Esophagus squamous epithelium (tissue), 5 donors: ENCODE data around the gene RABEP2. TPM values are rescaled to one million over a fixed set of nuclear protein-coding genes. Genes with fewer than 3 reads are reported as not detected.
"Not testable (repeated sequence)": the region's sequence is repeated elsewhere in the genome, so short reads cannot be mapped to it uniquely, and the experiment has no call there.

Experiments used
- DNase-seq: peaks from one replicate; lab custom pipeline; 2025; lab: John Stamatoyannopoulos, UW
- H3K27ac ChIP-seq, 4 donors: fragments of 200-600 bp; sonication (generic); one replicate each; pipeline ENCODE4 v1.5.1; 2016 to 2019; ENCODE audit warnings: mild to moderate bottlenecking in 1 of 4
- H3K27me3 ChIP-seq, 4 donors: fragments of 200-600 bp; sonication (generic); 1 replicate in 3 of 4; 2 replicates in 1 of 4; pipeline versions ENCODE4 v1.5.1 to v1.6.0; 2017 to 2021; ENCODE audit warnings: antibody characterized with exemption in 1 of 4
- H3K36me3 ChIP-seq, 3 donors: fragments of 200-600 bp; sonication (generic); one replicate each; pipeline ENCODE4 v1.5.1; 2016 to 2019
- H3K4me1 ChIP-seq, 3 donors: fragments of 200-600 bp; sonication (generic); one replicate each; pipeline ENCODE4 v1.5.1; 2017 to 2019
- H3K4me3 ChIP-seq, 4 donors: fragments of 200-600 bp; sonication (generic); 1 replicate in 3 of 4; 2 replicates in 1 of 4; pipeline ENCODE4 v1.5.1; 2016 to 2019; ENCODE audit warnings: mild to moderate bottlenecking in 2 of 4, moderate library complexity in 1 of 4
- H3K9me3 ChIP-seq, 3 donors: fragments of 200-600 bp; sonication (generic); one replicate each; pipeline ENCODE4 v1.5.1; 2016 to 2019
- POLR2A ChIP-seq, 4 donors: fragments of 450-650 bp; IDR thresholded peaks; one replicate each; pipeline ENCODE4 v1.6.1; 2017; ENCODE audit warnings: antibody characterized with exemption in 4 of 4, mild to moderate bottlenecking in 4 of 4, moderate library complexity in 3 of 4
- WGBS, 2 donors: methylation state at CpG; one replicate each; pipeline ENCODE4 v1.1.5; 2018; 5-methylcytosine and 5-hydroxymethylcytosine counted together
- intact Hi-C: fragments of 100-400 bp; cut with DNase I; formaldehyde crosslinking; loops from one replicate; pipeline ENCODE4 v1.15.0; 2022
- total RNA-seq, 4 donors: library from RNA; depleted of rRNA; stranded (reverse); fragments of >200 nt; gene quantifications; one replicate each; pipeline ENCODE4 v1.1.0, GENCODE V29; 2016
- TF ChIP-seq, protein P1 (sequence below), 6 experiments: fragments of 450-650 bp in 4 of 6; fragments of 200-600 bp in 2 of 6; sonication (generic) in 2 of 6; IDR thresholded peaks; one replicate each; pipeline ENCODE4 v1.5.1; 2016 to 2019; ENCODE audit warnings: antibody characterized with exemption in 6 of 6, mild to moderate bottlenecking in 4 of 6, moderate library complexity in 4 of 6
- donor health status: DM: yes; HTN: yes; CAD: no.

RABEP2 gene
- total RNA-seq, 4 donors from 2014 or later = 28.7 to 47.2 (median 37.2) TPM

DNA sequence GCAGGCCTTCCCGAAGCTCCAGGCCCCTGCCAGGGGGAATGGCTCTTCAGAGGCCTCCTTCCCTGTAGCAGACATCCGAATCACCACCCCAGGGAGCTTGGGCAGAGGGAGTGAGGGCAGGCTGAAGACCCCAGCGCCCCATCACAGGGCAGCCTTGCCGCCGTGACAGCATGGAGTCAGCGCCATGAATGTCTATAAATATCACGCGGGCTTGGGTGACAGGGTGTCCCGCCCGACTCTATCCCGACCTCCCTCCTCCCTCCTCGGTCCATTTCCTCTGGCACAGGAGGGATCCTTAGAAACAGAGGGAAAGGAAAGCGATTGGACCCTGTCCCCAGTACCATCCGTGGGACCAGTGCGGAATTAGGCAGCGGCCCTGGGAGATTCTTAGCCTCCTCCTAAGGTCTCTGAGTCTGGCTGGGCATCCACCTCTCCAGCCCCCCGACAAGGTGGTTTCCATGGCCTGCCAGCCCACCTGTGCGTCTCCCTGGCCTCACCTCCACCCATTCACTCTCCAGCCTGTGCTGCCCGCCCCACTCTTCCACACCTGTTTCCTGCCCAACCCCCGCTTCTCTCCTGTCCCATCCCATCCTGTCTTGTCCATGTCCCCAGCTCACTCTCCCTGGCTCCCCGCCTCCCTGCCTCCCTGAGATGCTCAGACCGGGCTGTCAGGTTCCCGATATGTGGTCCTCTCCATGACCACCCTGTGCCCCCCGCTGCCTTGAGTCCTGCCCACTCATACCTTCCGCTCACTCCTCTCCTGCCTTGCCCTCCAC lies 41.6 kb downstream of the RABEP2 start:
- WGBS, 2 donors = 63 to 67% methylated on average over 18 to 21 of the region's 25 CpGs
- no peak overlapping the region for H3K27ac ChIP-seq
- no peaks in the 10 kb centered on the region for H3K36me3 ChIP-seq
- DNase-seq = no peak
- peaks cover 12 to 28% (median 16%) of the 10 kb centered on the region in 3 donors for H3K4me1 ChIP-seq
- peaks cover 0 to 43% (median 0%) of the 10 kb centered on the region in 4 donors for H3K27me3 ChIP-seq
- H3K9me3 ChIP-seq = no peaks in the 10 kb centered on the region
- TF ChIP-seq POLR2A (IDR thresholded peaks at IDR 0.05) = no peak
- TF ChIP-seq, protein P1, sequence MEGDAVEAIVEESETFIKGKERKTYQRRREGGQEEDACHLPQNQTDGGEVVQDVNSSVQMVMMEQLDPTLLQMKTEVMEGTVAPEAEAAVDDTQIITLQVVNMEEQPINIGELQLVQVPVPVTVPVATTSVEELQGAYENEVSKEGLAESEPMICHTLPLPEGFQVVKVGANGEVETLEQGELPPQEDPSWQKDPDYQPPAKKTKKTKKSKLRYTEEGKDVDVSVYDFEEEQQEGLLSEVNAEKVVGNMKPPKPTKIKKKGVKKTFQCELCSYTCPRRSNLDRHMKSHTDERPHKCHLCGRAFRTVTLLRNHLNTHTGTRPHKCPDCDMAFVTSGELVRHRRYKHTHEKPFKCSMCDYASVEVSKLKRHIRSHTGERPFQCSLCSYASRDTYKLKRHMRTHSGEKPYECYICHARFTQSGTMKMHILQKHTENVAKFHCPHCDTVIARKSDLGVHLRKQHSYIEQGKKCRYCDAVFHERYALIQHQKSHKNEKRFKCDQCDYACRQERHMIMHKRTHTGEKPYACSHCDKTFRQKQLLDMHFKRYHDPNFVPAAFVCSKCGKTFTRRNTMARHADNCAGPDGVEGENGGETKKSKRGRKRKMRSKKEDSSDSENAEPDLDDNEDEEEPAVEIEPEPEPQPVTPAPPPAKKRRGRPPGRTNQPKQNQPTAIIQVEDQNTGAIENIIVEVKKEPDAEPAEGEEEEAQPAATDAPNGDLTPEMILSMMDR (IDR thresholded peaks at IDR 0.05) = no peak
- H3K4me3 ChIP-seq = no peak overlapping the region
- intact Hi-C loops = no loop called here

- H3K27me3 ChIP-seq = peaks cover 0 to 43% (median 0%) of the 10 kb centered on the region in 4 donors
- no peak for DNase-seq
- peaks cover 12 to 28% (median 16%) of the 10 kb centered on the region in 3 donors for H3K4me1 ChIP-seq
- no peak overlapping the region for H3K4me3 ChIP-seq
- TF ChIP-seq POLR2A (IDR thresholded peaks at IDR 0.05) = no peak
- TF ChIP-seq, protein P1 (IDR thresholded peaks at IDR 0.05) = no peak
- no peak overlapping the region for H3K27ac ChIP-seq
- no peaks in the 10 kb centered on the region for H3K9me3 ChIP-seq
- intact Hi-C loops = no loop called here
- 68 to 75% methylated on average over 4 to 11 of the region's 24 CpGs for WGBS, 2 donors
- no peaks in the 10 kb centered on the region for H3K36me3 ChIP-seq
Observed at GRCh38 chr16:28882551-28883160, 42.4 kb downstream of the RABEP2 start.

DNA sequence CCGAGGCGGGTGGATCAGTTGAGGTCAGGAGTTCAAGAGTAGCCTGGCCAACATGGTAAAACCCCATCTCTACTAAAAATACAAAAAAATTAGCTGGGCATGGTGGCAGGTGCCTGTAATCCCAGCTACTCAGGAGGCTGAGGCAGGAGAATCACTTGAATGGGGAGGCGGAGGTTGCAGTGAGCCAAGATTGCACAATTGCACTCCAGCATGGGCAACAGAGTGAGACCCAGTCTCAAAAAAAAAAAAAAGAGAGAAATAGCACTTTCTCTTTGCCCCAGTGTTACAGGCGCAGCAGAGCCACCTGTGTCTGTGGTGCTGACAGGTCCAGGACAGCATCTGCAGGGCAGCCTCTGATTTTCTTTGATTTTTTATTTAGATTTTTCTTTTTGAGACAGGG lies 43.5 kb downstream of the RABEP2 start:
- peaks cover 12 to 28% (median 16%) of the 10 kb centered on the region in 3 donors for H3K4me1 ChIP-seq
- DNase-seq, H3K27ac ChIP-seq, intact Hi-C loops, H3K4me3 ChIP-seq, H3K36me3 ChIP-seq, H3K9me3 ChIP-seq: not testable (repeated sequence)
- peaks cover 0 to 43% (median 0%) of the 10 kb centered on the region in 4 donors for H3K27me3 ChIP-seq
- 78 to 90% methylated on average over 4 of the region's 4 CpGs for WGBS, 2 donors

DNA sequence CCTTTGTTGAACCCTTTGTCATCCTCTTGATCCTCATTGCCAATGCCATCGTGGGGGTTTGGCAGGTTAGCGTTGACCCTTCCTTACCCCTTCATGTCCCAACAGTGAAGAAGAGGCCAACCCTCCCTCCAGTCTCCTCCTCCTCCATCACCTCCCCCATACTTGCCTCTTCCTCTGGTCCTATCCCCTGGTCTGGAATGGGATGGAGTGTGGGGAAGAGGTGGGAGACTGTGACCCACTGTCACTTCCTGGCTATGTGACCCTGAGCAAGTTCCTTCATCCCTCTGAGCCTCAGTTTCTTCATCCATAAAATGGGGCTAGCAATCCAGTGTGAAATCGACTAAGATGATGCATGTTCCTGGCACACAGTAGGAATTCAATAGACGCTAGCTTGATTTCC lies 44.1 kb downstream of the RABEP2 start:
- Histone ChIP-seq H3K9me3 (no peaks in the 10 kb centered on the region), H3K36me3 (no peaks in the 10 kb centered on the region), H3K4me3 (no peak overlapping the region), H3K4me1 (peaks cover 12 to 28% (median 16%) of the 10 kb centered on the region in 3 donors), H3K27ac (no peak overlapping the region), H3K27me3 (peaks cover 0 to 43% (median 0%) of the 10 kb centered on the region in 4 donors)
- intact Hi-C loops = no loop called here
- TF ChIP-seq, protein P1 (IDR thresholded peaks at IDR 0.05) = no peak
- TF ChIP-seq POLR2A (IDR thresholded peaks at IDR 0.05) = no peak
- DNase-seq = no peak
- WGBS, 2 donors = 73 to 75% methylated on average over 4 of the region's 4 CpGs

DNA sequence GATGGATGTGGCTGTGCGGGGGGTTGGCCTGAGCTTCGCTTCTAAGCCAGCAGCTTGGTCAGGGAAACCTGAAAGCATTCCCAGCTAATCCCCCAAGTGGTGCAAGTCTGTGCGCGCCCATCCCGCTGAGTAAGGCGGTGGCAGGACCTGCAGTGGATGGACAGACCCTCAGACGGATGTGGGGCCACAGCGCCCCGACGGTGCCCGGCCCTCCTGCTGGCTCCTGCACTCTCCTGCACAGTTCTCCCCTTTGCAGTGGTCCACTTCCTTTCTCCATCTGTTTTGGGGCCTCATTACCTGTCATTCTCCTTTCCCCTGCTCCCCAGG lies 44.5 kb downstream of the RABEP2 start:
- Histone ChIP-seq H3K9me3 (no peaks in the 10 kb centered on the region), H3K27me3 (peaks cover 0 to 43% (median 0%) of the 10 kb centered on the region in 4 donors), H3K27ac (no peak overlapping the region), H3K36me3 (no peaks in the 10 kb centered on the region), H3K4me1 (peaks cover 12 to 28% (median 16%) of the 10 kb centered on the region in 3 donors), H3K4me3 (peak overlapping the region in 2 of 4 donors; percentile 67 to 75)
- WGBS, 2 donors = 10% methylated on average over 11 of the region's 11 CpGs; no CpG with 5 or more reads in 1 of the 2 donors
- intact Hi-C loops = no loop called here
- TF ChIP-seq, protein P1 (IDR thresholded peaks at IDR 0.05) = no peak
- no peak for TF ChIP-seq POLR2A (IDR thresholded peaks at IDR 0.05)
- no peak for DNase-seq
